ENCODE measurements around the gene NR1D2.
"Not testable (repeated sequence)": the region's sequence is repeated elsewhere in the genome, so short reads cannot be mapped to it uniquely, and the experiment has no call there.

The NR1D2 gene

DNA sequence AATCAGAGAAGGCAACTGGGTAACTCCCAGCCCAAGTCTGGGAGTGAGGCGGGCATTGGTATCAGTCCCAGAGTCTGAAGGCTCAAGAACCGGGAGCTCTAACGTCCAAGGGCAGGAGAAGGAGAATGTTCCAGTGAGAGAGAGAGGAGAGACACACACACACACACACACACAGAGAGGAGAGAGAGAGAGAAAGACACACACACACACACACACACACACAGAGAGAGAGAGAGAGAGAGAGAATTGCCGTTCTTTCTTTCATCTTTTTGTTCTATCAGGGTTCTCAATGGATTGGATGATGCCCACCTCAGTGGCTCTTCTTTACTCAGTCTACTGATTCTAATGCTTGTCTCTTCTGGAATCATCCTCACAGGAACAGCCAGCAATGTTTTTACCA is 57.0 kb downstream of the NR1D2 start:
- in situ Hi-C loops (cut with HindIII; ENCODE audit: low sequenced_read_pairs): no loop called here

GRCh38 chr3:24003466-24003865 is 58.4 kb downstream of the NR1D2 start:
- in situ Hi-C loops (cut with HindIII; ENCODE audit: low sequenced_read_pairs): no loop called here

DNA sequence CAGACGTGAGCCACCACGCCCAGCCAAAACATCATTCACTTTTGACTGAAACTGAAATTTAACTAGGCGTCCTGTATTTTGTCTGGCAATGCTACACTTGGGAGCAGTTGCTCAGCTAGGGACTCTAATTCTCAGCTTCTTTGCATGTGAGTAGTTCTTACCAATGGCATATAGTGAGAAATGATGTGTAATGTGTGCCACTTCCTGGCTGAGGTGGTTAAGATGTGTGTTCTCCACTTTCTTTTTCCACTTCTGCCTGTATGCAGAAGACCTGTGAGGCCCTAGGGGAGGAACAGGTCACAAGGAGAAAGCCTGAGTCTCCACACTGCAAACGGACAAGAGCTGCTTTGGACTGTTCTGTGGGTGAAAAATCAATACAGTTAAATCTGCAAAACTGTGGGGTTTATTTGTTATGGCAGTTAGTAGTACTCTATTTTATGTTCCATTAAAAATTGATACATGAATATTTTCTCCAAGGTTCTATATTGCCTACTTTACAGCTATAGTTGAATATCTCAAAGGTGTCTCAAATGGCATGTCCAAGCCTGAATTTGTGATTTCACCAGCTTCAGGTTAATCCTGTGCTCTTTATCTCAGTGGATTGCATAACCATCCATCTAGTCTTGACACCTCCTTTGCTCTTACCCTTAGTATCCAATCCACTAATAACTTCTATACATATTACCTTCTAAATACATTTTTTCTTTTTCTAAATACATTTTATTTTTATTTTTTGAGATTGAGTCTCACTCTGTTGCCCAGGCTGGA is 59.3 kb downstream of the NR1D2 start:
- in situ Hi-C loops (cut with HindIII; ENCODE audit: low sequenced_read_pairs): no loop called here

- in situ Hi-C loops (cut with HindIII; ENCODE audit: low sequenced_read_pairs): no loop called here
Observed at GRCh38 chr3:24005669-24006068, 60.6 kb downstream of the NR1D2 start.

- in situ Hi-C loops (cut with HindIII; ENCODE audit: low sequenced_read_pairs): not testable (repeated sequence)
Observed at GRCh38 chr3:24010834-24011233, 65.7 kb downstream of the NR1D2 start.

GRCh38 chr3:24012589-24013269 is 67.6 kb downstream of the NR1D2 start:
- in situ Hi-C loops (cut with HindIII; ENCODE audit: low sequenced_read_pairs): no loop called here

DNA sequence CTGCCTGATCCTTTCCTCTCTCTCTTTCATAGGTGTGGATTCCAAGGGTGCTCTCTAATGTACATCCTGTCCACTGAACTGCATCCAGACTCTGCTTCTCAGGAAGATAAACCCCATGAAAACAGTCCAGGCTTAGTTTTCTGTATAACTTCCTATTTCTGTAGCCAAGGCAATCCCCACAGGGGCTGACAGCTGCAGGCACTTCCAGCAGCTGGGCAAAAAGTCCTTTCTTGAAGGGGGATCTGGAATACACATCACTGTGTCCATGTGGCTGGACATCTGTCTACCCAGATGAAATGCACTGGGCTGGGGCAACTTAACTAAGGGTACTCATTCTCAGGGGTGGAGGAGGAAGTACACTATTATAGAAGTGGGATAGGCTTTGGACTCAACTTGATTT is 72.2 kb downstream of the NR1D2 start:
- in situ Hi-C loops (cut with HindIII; ENCODE audit: low sequenced_read_pairs): no loop called here

GRCh38 chr3:24018784-24019570 is 73.9 kb downstream of the NR1D2 start:
- in situ Hi-C loops (cut with HindIII; ENCODE audit: low sequenced_read_pairs): no loop called here

DNA sequence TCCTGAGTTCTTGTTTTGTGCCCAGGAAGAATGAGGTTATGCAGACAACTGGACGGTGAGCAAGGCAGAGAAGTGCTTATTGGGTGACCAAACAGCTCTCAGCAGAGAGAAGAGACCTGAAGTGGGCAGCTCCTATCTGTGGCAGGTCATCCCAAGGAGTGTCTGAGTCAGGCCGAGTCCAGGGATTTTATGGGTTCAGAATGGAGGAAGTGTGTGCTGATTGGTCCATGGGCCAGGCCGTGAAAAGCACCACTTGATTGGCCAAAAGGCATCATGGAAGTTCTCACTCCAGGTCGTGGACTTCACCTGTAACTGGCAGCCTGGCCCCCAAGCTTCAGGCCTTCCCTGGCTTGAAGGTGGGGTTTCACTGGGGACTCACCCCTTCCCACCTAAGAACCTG is 74.5 kb downstream of the NR1D2 start:
- in situ Hi-C loops (cut with HindIII; ENCODE audit: low sequenced_read_pairs): no loop called here

DNA sequence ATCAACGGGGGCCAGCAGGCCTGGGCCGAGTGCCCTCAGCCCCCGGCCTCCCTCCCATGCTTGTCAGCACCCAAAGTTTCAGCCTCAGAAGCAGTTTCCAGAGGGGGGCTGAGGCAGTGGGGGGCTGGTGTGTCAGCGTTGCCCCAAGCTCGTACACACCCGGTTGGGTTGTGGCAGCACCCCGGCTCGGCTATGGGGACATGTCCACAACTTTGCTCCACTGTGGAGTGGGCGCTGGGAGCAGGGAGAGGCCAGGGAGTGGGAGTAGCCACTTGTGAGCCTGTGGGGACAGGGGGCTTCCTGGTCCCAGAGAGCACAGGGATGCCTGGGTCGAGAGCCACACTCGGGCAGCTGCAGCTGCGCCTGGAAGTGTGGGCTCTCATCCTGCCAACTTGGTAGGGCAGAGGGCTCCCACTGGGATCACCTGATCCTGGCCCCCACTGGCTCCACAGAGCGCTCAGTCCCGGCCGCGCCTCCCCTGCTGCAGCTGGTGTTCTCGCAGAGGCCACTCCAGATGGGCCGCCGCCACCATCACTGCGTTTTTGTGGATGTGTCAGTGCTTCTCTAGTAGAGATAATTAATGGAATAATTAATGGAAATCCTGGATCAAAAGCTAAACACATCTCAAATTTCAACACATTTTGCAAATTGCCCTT is 75.1 kb downstream of the NR1D2 start:
- in situ Hi-C loops (cut with HindIII; ENCODE audit: low sequenced_read_pairs): no loop called here

- in situ Hi-C loops (cut with HindIII; ENCODE audit: low sequenced_read_pairs): no loop called here
Observed at GRCh38 chr3:24023197-24023596, 78.1 kb downstream of the NR1D2 start.

DNA sequence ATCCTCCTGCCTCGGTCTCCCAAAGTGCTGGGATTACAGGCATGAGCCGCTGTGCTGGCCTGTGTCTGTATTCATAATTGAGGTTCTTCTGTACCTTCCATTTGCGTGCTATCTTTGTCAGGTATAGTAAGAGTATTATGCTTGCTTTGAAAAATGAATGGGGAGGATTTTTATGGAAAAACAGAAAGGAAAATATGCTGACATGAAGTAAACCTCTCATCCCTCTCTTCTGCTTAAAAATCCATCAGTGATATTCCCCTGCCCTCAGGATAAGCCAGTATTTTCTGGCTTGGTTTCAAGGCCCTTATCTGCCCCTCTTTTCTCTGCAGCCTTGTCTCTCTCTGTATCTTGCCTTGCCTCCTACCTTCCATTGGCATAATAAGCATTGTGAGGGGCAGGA is 80.7 kb downstream of the NR1D2 start:
- in situ Hi-C loops (cut with HindIII; ENCODE audit: low sequenced_read_pairs): no loop called here

GRCh38 chr3:24026665-24027064 is 81.6 kb downstream of the NR1D2 start:
- in situ Hi-C loops (cut with HindIII; ENCODE audit: low sequenced_read_pairs): not testable (repeated sequence)

GRCh38 chr3:24027946-24028345 is 82.9 kb downstream of the NR1D2 start:
- in situ Hi-C loops (cut with HindIII; ENCODE audit: low sequenced_read_pairs): no loop called here
